H9 (cell line): ENCODE measurements around the gene HSPA6. TPM values are rescaled to one million over a fixed set of nuclear protein-coding genes. Genes with fewer than 3 reads are reported as not detected.
"Not testable (repeated sequence)": the region's sequence is repeated elsewhere in the genome, so short reads cannot be mapped to it uniquely, and the experiment has no call there.

Experiments
- DNase-seq: peaks from one replicate; pipeline ENCODE4 v3.0.0-alpha.2; 2017
- H2AFZ ChIP-seq: one replicate; pipeline ENCODE4 v1.6.1; 2013; ENCODE audit warnings: mild to moderate bottlenecking, low read length, control low read depth, moderate library complexity
- H2AK5ac ChIP-seq: 2 replicates; pipeline ENCODE4 v1.6.1; 2013; ENCODE audit warnings: low read length, control low read depth, mixed read lengths; ENCODE audit not compliant: insufficient read length
- H2BK120ac ChIP-seq: one replicate; pipeline ENCODE4 v1.6.1; 2013; ENCODE audit warnings: low read depth, mild to moderate bottlenecking, low read length, control low read depth, inconsistent platforms; ENCODE audit not compliant: poor library complexity, severe bottlenecking
- H2BK12ac ChIP-seq: 2 replicates; pipeline ENCODE4 v1.6.1; 2013; ENCODE audit warnings: low read length, control low read depth, mixed read lengths, low read depth; ENCODE audit not compliant: insufficient read length
- H2BK15ac ChIP-seq: 2 replicates; pipeline ENCODE4 v1.6.1; 2013; ENCODE audit warnings: low read depth, low read length, control low read depth
- H2BK20ac ChIP-seq: one replicate; pipeline ENCODE4 v1.6.1; 2013; ENCODE audit warnings: low read depth, mild to moderate bottlenecking, low read length, control low read depth, inconsistent platforms; ENCODE audit not compliant: poor library complexity, severe bottlenecking
- H2BK5ac ChIP-seq: 2 replicates; pipeline ENCODE4 v1.6.1; 2013; ENCODE audit warnings: low read length, control low read depth, mixed read lengths; ENCODE audit not compliant: insufficient read length
- H3K14ac ChIP-seq: 2 replicates; pipeline ENCODE4 v1.6.1; 2013; ENCODE audit warnings: low read length, control low read depth; ENCODE audit not compliant: insufficient read depth
- H3K18ac ChIP-seq: 2 replicates; pipeline ENCODE4 v1.6.1; 2013; ENCODE audit warnings: low read depth, mild to moderate bottlenecking, mixed read lengths, low read length, control low read depth; ENCODE audit not compliant: insufficient read length
- H3K23ac ChIP-seq: 2 replicates; pipeline ENCODE4 v1.6.1; 2013; ENCODE audit warnings: low read length, control low read depth, mixed read lengths, low read depth; ENCODE audit not compliant: insufficient read length
- H3K23me2 ChIP-seq: 2 replicates; pipeline ENCODE4 v1.6.1; 2013; ENCODE audit warnings: low read depth, mild to moderate bottlenecking, mixed read lengths, low read length, control low read depth; ENCODE audit not compliant: insufficient read length, poor library complexity, severe bottlenecking
- H3K27ac ChIP-seq: 2 replicates; pipeline ENCODE4 v1.5.1; 2013; ENCODE audit warnings: low read length, control low read depth, mixed read lengths, low read depth; ENCODE audit not compliant: insufficient read length
- H3K27me3 ChIP-seq: 2 replicates; pipeline ENCODE4 v1.6.1; 2013; ENCODE audit warnings: low read length, control low read depth, inconsistent platforms; ENCODE audit not compliant: insufficient read depth
- H3K4ac ChIP-seq: 2 replicates; pipeline ENCODE4 v1.6.1; 2013; ENCODE audit warnings: low read depth, mild to moderate bottlenecking, control low read depth, inconsistent platforms, low read length, moderate library complexity
- H3K4me1 ChIP-seq: 2 replicates; pipeline ENCODE4 v1.6.1; 2013; ENCODE audit warnings: low read length, control low read depth, inconsistent platforms; ENCODE audit not compliant: insufficient read depth
- H3K4me2 ChIP-seq: 2 replicates; pipeline ENCODE4 v1.6.1; 2013; ENCODE audit warnings: low read length, control low read depth, mixed read lengths; ENCODE audit not compliant: insufficient read length, insufficient read depth
- H3K56ac ChIP-seq: 2 replicates; pipeline ENCODE4 v1.6.1; 2013; ENCODE audit warnings: low read depth, mild to moderate bottlenecking, mixed read lengths, low read length, control low read depth; ENCODE audit not compliant: insufficient read length
- H3K79me1 ChIP-seq: 2 replicates; pipeline ENCODE4 v1.6.1; 2013; ENCODE audit warnings: low read depth, mild to moderate bottlenecking, moderate library complexity, low read length, control low read depth, inconsistent platforms; ENCODE audit not compliant: insufficient read depth, poor library complexity, severe bottlenecking
- H3K79me2 ChIP-seq: 2 replicates; pipeline ENCODE4 v1.6.1; 2013; ENCODE audit warnings: low read length, control low read depth, inconsistent platforms; ENCODE audit not compliant: insufficient read depth
- H3K9ac ChIP-seq: 2 replicates; pipeline ENCODE4 v1.6.1; 2013; ENCODE audit warnings: low read length, control low read depth, mixed read lengths; ENCODE audit not compliant: insufficient read length; ENCODE audit errors: extremely low read depth
- H3K9me3 ChIP-seq: one replicate; pipeline ENCODE4 v1.6.1; 2013; ENCODE audit warnings: low read depth, low read length, inconsistent platforms; ENCODE audit not compliant: control insufficient read depth
- H3T11ph ChIP-seq: one replicate; pipeline ENCODE4 v1.6.1; 2013; ENCODE audit warnings: mild to moderate bottlenecking, low read length, control low read depth, inconsistent platforms
- H4K20me1 ChIP-seq: one replicate; pipeline ENCODE4 v1.6.1; 2013; ENCODE audit not compliant: control insufficient read depth, insufficient read length, insufficient read depth
- H4K5ac ChIP-seq: 2 replicates; pipeline ENCODE4 v1.6.1; 2013; ENCODE audit warnings: low read depth, mild to moderate bottlenecking, mixed read lengths, low read length, control low read depth; ENCODE audit not compliant: insufficient read length
- H4K8ac ChIP-seq: replicated peaks from 2 replicates; pipeline ENCODE4 v1.6.1; 2013; ENCODE audit warnings: low read length, control low read depth, mixed read lengths, low read depth; ENCODE audit not compliant: insufficient read length
- H4K91ac ChIP-seq: 2 replicates; pipeline ENCODE4 v1.6.1; 2013; ENCODE audit warnings: low read depth, mild to moderate bottlenecking, moderate library complexity, mixed read lengths, low read length, control low read depth; ENCODE audit not compliant: insufficient read length
- H3K27ac Mint-ChIP-seq, 3 experiments: 2 replicates in 2 of 3; 3 replicates in 1 of 3; pipeline ENCODE4 v1.8.0; 2020 to 2021; ENCODE audit warnings: mixed read lengths in 3 of 3, mild to moderate bottlenecking in 1 of 3, moderate library complexity in 1 of 3
- H3K27me3 Mint-ChIP-seq: 2 replicates; pipeline ENCODE4 v1.8.0; 2021; ENCODE audit warnings: low read depth, mild to moderate bottlenecking, moderate library complexity, mixed read lengths
- H3K36me3 Mint-ChIP-seq, 3 experiments: 2 replicates in 2 of 3; 3 replicates in 1 of 3; pipeline ENCODE4 v1.8.0; 2020 to 2021; ENCODE audit warnings: low read depth in 3 of 3, mixed read lengths in 3 of 3; ENCODE audit not compliant: insufficient read depth in 1 of 3
- H3K4me1 Mint-ChIP-seq, 2 experiments: 2 replicates each; pipeline ENCODE4 v1.8.0; 2020; ENCODE audit warnings: mixed read lengths in 2 of 2
- H3K4me3 Mint-ChIP-seq, 2 experiments: 2 replicates in 1 of 2; 3 replicates in 1 of 2; pipeline ENCODE4 v1.8.0; 2020 to 2021; ENCODE audit warnings: mild to moderate bottlenecking in 2 of 2, mixed read lengths in 2 of 2, moderate library complexity in 1 of 2
- H3K9me3 Mint-ChIP-seq, 2 experiments: 2 replicates in 1 of 2; 3 replicates in 1 of 2; pipeline ENCODE4 v1.8.0; 2020; ENCODE audit warnings: mild to moderate bottlenecking in 2 of 2, mixed read lengths in 2 of 2, moderate library complexity in 1 of 2
- WGBS: extraction: QIAGEN DNeasy Blood & Tissue Kit; methylation state at CpG from one replicate; pipeline ENCODE4 v1.1.7; 2013; ENCODE audit warnings: missing lambda C conversion rate, low lambda C conversion rate, mixed read lengths; ENCODE audit not compliant: insufficient read length; ENCODE audit errors: extremely low coverage; 5-methylcytosine and 5-hydroxymethylcytosine counted together
- total RNA-seq: library from RNA; stranded (reverse); gene quantifications from 2 replicates; pipeline ENCODE4 v1.2.1, GENCODE V29; 2021

HSPA6 gene
- total RNA-seq, 1 experiment from 2014 or later: not detected

GRCh38 chr1:161537068-161537669 is 12.8 kb downstream of the HSPA6 start:
- H4K20me1 ChIP-seq, H2BK12ac ChIP-seq, H3K14ac ChIP-seq, H3K27ac ChIP-seq, H3K79me2 ChIP-seq, H2BK20ac ChIP-seq, DNase-seq, H3K23ac ChIP-seq, H3T11ph ChIP-seq, H3K9ac ChIP-seq, H3K4me2 ChIP-seq, H3K23me2 ChIP-seq, H2AK5ac ChIP-seq, H4K8ac ChIP-seq, H2BK15ac ChIP-seq, H3K4me1 ChIP-seq, H2AFZ ChIP-seq, H3K4ac ChIP-seq, H2BK5ac ChIP-seq, H4K91ac ChIP-seq, H4K5ac ChIP-seq, H3K4me3 Mint-ChIP-seq, H3K36me3 Mint-ChIP-seq, H3K79me1 ChIP-seq, H3K27me3 ChIP-seq, H3K56ac ChIP-seq, H3K9me3 ChIP-seq, H2BK120ac ChIP-seq, H3K27ac Mint-ChIP-seq, H3K18ac ChIP-seq: not testable (repeated sequence)
- WGBS: no CpG with 5 or more reads among the region's 7 CpGs
- Mint-ChIP-seq H3K27me3 (peaks cover 24% of the 10 kb centered on the region), H3K9me3 (peaks cover 18 to 20% of the 10 kb centered on the region in 2 experiments), H3K4me1 (peaks cover 18 to 20% of the 10 kb centered on the region in 2 experiments)

DNA sequence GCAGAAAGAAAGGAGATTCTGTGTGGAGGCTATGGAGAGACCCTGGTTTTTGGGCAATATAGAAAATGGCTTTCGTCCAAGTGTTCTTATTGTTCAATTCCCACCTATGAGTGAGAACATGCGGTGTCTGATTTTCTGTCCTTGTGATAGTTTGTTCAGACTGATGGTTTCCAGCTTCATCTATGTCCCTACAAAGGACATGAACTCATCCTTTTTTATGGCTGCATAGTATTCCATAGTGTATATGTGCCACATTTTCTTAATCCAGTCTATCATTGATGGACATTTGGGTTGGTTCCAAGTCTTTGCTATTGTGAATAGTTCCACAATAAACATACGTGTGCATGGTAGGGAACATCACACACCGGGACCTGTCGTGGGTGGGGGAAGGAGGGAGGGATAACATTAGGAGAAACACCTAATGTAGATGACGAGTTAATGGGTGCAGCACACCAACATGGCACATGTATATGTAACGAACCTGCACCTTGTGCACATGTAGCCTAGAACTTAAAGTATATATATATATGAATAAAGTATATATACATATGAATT is 14.7 kb downstream of the HSPA6 start:
- not testable (repeated sequence) for H2BK5ac ChIP-seq, H4K5ac ChIP-seq, H3K9me3 ChIP-seq, H3K79me2 ChIP-seq, H3K27ac Mint-ChIP-seq, H2BK20ac ChIP-seq, H4K20me1 ChIP-seq, H4K91ac ChIP-seq, H3K14ac ChIP-seq, H3K36me3 Mint-ChIP-seq, H3K4ac ChIP-seq, H2AK5ac ChIP-seq, H3K4me1 ChIP-seq, H3K23ac ChIP-seq, H3K23me2 ChIP-seq, H3K27me3 ChIP-seq, H4K8ac ChIP-seq, H3K27ac ChIP-seq, H2BK15ac ChIP-seq, H3K4me1 Mint-ChIP-seq, H3T11ph ChIP-seq, H3K56ac ChIP-seq, H3K18ac ChIP-seq, H2BK120ac ChIP-seq, H3K79me1 ChIP-seq, H3K9ac ChIP-seq, H2BK12ac ChIP-seq, H2AFZ ChIP-seq, DNase-seq
- H3K27me3 Mint-ChIP-seq: peaks cover 29% of the 10 kb centered on the region
- peaks cover 18 to 20% of the 10 kb centered on the region in 2 experiments for H3K9me3 Mint-ChIP-seq
- peak overlapping the region; percentile 89 to 96 for H3K4me3 Mint-ChIP-seq
- WGBS: no CpG with 5 or more reads among the region's 7 CpGs
- peak overlapping the region; percentile 69 for H3K4me2 ChIP-seq
